HepG2 (cell line): ENCODE data around the gene PDIK1L.

Experiments
- FOSL2 ChIP-seq: sonication (generic); formaldehyde crosslinking; IDR thresholded peaks from 2 replicates; pipeline ENCODE4 v1.4.0; 2020; ENCODE audit warnings: missing genetic modification reagents
- JUNB ChIP-seq: sonication (generic); formaldehyde crosslinking; IDR thresholded peaks from 2 replicates; pipeline ENCODE4 v1.8.0; 2022; ENCODE audit warnings: missing genetic modification reagents, mild to moderate bottlenecking, borderline replicate concordance
- TARDBP ChIP-seq: sonication (generic); formaldehyde crosslinking; IDR thresholded peaks from 2 replicates; pipeline ENCODE4 v1.8.0; 2022; ENCODE audit warnings: mild to moderate bottlenecking, missing genetic modification reagents
- TRIM24 ChIP-seq: sonication (generic); formaldehyde crosslinking; IDR thresholded peaks from 2 replicates; pipeline ENCODE4 v1.8.0; 2022; ENCODE audit warnings: mild to moderate bottlenecking, missing genetic modification reagents
- ZC3H13 ChIP-seq: sonication (generic); formaldehyde crosslinking; IDR thresholded peaks from 2 replicates; pipeline ENCODE4 v1.8.1; 2023; ENCODE audit warnings: mild to moderate bottlenecking, missing genetic modification reagents, moderate library complexity
- TF ChIP-seq, protein P1 (sequence below): IDR thresholded peaks from 2 replicates; pipeline ENCODE4 v1.6.1; 2016; ENCODE audit warnings: low read depth, missing genetic modification reagents, missing compliant biosample characterization

DNA sequence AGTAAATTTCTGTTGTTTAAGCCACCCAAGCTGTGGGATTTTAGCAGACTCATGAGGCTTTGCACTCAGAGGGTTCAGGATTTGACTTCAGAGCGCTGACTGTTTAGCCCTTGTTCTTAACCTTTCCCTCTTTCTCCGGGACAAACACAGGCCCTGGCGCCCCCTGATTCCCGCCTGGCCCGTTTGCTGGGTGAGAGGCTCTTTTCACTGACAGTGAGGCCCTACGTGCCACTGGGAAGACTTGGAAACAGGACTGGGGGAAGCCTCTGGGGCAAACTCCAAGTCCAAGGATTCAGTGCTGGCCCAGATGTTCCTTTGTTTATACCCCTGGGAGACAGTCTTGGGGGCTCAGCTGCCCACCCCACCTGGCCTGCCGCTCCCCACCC, 32.5 kb upstream of the PDIK1L start:
- TF ChIP-seq ZC3H13 (CRISPR knock-in tag) (no peak), TARDBP (CRISPR knock-in tag) (no peak), FOSL2 (no peak), TRIM24 (CRISPR knock-in tag) (no peak), JUNB (CRISPR knock-in tag) (no peak)
- TF ChIP-seq, protein P1, sequence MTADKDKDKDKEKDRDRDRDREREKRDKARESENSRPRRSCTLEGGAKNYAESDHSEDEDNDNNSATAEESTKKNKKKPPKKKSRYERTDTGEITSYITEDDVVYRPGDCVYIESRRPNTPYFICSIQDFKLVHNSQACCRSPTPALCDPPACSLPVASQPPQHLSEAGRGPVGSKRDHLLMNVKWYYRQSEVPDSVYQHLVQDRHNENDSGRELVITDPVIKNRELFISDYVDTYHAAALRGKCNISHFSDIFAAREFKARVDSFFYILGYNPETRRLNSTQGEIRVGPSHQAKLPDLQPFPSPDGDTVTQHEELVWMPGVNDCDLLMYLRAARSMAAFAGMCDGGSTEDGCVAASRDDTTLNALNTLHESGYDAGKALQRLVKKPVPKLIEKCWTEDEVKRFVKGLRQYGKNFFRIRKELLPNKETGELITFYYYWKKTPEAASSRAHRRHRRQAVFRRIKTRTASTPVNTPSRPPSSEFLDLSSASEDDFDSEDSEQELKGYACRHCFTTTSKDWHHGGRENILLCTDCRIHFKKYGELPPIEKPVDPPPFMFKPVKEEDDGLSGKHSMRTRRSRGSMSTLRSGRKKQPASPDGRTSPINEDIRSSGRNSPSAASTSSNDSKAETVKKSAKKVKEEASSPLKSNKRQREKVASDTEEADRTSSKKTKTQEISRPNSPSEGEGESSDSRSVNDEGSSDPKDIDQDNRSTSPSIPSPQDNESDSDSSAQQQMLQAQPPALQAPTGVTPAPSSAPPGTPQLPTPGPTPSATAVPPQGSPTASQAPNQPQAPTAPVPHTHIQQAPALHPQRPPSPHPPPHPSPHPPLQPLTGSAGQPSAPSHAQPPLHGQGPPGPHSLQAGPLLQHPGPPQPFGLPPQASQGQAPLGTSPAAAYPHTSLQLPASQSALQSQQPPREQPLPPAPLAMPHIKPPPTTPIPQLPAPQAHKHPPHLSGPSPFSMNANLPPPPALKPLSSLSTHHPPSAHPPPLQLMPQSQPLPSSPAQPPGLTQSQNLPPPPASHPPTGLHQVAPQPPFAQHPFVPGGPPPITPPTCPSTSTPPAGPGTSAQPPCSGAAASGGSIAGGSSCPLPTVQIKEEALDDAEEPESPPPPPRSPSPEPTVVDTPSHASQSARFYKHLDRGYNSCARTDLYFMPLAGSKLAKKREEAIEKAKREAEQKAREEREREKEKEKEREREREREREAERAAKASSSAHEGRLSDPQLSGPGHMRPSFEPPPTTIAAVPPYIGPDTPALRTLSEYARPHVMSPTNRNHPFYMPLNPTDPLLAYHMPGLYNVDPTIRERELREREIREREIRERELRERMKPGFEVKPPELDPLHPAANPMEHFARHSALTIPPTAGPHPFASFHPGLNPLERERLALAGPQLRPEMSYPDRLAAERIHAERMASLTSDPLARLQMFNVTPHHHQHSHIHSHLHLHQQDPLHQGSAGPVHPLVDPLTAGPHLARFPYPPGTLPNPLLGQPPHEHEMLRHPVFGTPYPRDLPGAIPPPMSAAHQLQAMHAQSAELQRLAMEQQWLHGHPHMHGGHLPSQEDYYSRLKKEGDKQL (CRISPR knock-in tag) = no peak
